Measurements from ENCODE around the gene WSCD1.

WSCD1 gene

GRCh38 chr17:6046431-6046830 is 23.7 kb upstream of the WSCD1 start:
- DNase-seq (ENCODE audit: extremely low read depth, low read depth), result no peak
- no peak for TF ChIP-seq CTCF (IDR thresholded peaks at IDR 0.05; ENCODE audit: low read depth, low read length)

- no peak for DNase-seq (ENCODE audit: extremely low read depth, low read depth)
- no peak for TF ChIP-seq CTCF (IDR thresholded peaks at IDR 0.05; ENCODE audit: low read depth, low read length)
Observed at GRCh38 chr17:6046931-6047330, 23.2 kb upstream of the WSCD1 start.

- TF ChIP-seq CTCF (IDR thresholded peaks at IDR 0.05; ENCODE audit: low read depth, low read length), result no peak
- DNase-seq (ENCODE audit: extremely low read depth, low read depth), result peak; percentile 15
Observed at GRCh38 chr17:6047966-6048365, 22.2 kb upstream of the WSCD1 start.

- TF ChIP-seq CTCF (IDR thresholded peaks at IDR 0.05; ENCODE audit: low read depth, low read length), result no peak
- DNase-seq (ENCODE audit: extremely low read depth, low read depth), result no peak
Observed at GRCh38 chr17:6048486-6048885, 21.7 kb upstream of the WSCD1 start.

- no peak for DNase-seq (ENCODE audit: extremely low read depth, low read depth)
- no peak for TF ChIP-seq CTCF (IDR thresholded peaks at IDR 0.05; ENCODE audit: low read depth, low read length)
Observed at GRCh38 chr17:6052926-6053325, 17.3 kb upstream of the WSCD1 start.

GRCh38 chr17:6054372-6054771 is 15.8 kb upstream of the WSCD1 start:
- TF ChIP-seq CTCF (IDR thresholded peaks at IDR 0.05; ENCODE audit: low read depth, low read length), result no peak
- DNase-seq (ENCODE audit: extremely low read depth, low read depth), result no peak

GRCh38 chr17:6056104-6056503 is 14.1 kb upstream of the WSCD1 start:
- no peak for DNase-seq (ENCODE audit: extremely low read depth, low read depth)
- no peak for TF ChIP-seq CTCF (IDR thresholded peaks at IDR 0.05; ENCODE audit: low read depth, low read length)
